ENCODE data around the gene CYB5D1. TPM values are rescaled to one million over a fixed set of nuclear protein-coding genes. Genes with fewer than 3 reads are reported as not detected.

CYB5D1 gene
- total and polyA plus RNA-seq, 3 experiments from 2014 or later, result 3.1 to 17.6 (median 16.4) TPM

DNA sequence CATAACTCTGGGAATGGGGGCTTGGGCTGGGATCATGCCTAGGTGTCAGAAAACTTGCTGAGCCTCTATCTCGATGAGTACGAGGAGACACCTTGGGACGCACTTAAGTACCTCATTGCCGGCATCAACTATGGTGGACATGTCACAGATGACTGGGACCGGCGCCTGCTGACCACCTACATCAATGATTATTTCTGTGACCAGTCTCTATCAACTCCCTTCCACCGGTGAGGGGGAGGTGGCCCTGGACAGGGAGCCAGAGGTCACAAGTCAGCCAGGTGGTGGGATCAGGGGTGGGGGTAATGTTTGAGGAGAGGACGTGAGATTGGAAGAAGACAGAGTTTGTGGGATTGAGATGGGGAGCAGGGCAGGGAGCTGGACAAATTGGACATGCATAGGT lies 27.2 kb upstream of the CYB5D1 start:
- Histone ChIP-seq H3K4me1 (ENCODE audit: insufficient read depth, low read length) (peaks cover 5% of the 10 kb centered on the region), H3K36me3 (ENCODE audit: insufficient read depth, low read length) (no peaks in the 10 kb centered on the region), H3K4me3 (ENCODE audit: low read length) (no peak overlapping the region), H3K9me3 (ENCODE audit: low read length) (no peaks in the 10 kb centered on the region), H3K27me3 (ENCODE audit: insufficient read depth, low read length, poor library complexity, severe bottlenecking) (peaks cover 5% of the 10 kb centered on the region), H3K27ac (ENCODE audit: low read depth, low read length) (no peak overlapping the region)
- Mint-ChIP-seq H3K9me3 (peaks cover 0 to 5% (median 0%) of the 10 kb centered on the region in 5 donors), H3K4me3 (no peak overlapping the region), H3K4me1 (peaks cover 8 to 13% (median 9%) of the 10 kb centered on the region in 3 donors), H3K27ac (no peak overlapping the region), H3K36me3 (peaks cover 0 to 10% (median 0%) of the 10 kb centered on the region in 3 donors), H3K27me3 (peaks cover 8 to 17% of the 10 kb centered on the region in 2 donors)
- DNase-seq, result no peak
- CTCF ChIA-PET, result interaction anchor here (1.7 kb wide), 1 partner anchor 26 kb away, joined by 4 read pairs; the partner anchor contains the start of gene NAA38
- POLR2A ChIA-PET, result no interaction called here

DNA sequence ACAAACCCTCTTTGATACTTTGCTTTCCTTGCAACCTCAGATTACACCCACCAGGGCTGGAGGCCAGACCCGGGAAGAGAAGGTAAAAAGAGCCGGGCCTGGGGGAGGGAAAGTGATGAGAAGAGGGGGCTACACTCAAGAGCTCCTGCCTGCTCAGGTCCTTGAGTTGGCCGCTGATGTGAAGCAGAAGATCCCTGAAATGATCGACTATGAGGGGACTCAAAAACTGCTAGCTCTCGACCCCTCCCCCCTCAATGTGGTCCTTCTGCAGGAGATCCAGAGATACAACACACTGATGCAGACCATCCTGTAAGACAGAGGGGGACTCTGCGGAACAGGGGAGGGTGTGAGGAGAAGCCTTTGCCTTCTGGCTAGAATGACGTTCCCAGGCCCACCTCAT lies 26.6 kb upstream of the CYB5D1 start:
- H3K4me3 ChIP-seq (ENCODE audit: low read length), result no peak overlapping the region
- peaks cover 8 to 17% of the 10 kb centered on the region in 2 donors for H3K27me3 Mint-ChIP-seq

DNA sequence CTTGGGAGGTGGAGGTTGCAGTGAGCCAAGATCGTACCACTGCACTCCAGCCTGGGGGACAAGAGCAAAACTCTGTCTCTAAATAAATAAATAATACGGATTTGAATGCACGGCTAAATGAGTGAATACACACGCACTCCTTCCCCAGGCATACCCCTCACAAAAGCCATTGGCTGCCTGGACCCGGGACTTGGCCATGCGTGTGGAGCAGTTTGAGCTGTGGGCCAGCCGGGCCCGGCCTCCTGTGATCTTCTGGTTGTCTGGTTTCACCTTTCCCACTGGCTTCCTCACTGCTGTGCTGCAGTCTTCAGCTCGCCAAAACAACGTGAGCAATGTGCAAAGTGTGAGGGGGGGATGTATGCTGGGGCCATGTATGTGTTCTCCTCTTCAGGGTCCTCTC lies 25.4 kb upstream of the CYB5D1 start:
- Mint-ChIP-seq H3K4me3 (peak overlapping the region in 4 of 7 donors; percentile 39 to 92 (median 50)), H3K36me3 (peaks cover 0 to 13% (median 0%) of the 10 kb centered on the region in 3 donors), H3K4me1 (peaks cover 24 to 29% (median 24%) of the 10 kb centered on the region in 3 donors), H3K27ac (no peak overlapping the region), H3K27me3 (peaks cover 9 to 17% of the 10 kb centered on the region in 2 donors), H3K9me3 (peaks cover 0 to 5% (median 0%) of the 10 kb centered on the region in 5 donors)
- no peak for DNase-seq
- Histone ChIP-seq H3K9me3 (ENCODE audit: low read length) (no peaks in the 10 kb centered on the region), H3K4me1 (ENCODE audit: insufficient read depth, low read length) (peaks cover 20% of the 10 kb centered on the region), H3K36me3 (ENCODE audit: insufficient read depth, low read length) (no peaks in the 10 kb centered on the region), H3K27ac (ENCODE audit: low read depth, low read length) (no peak overlapping the region), H3K4me3 (ENCODE audit: low read length) (no peak overlapping the region), H3K27me3 (ENCODE audit: insufficient read depth, low read length, poor library complexity, severe bottlenecking) (peaks cover 5% of the 10 kb centered on the region)
- POLR2A ChIA-PET, result interaction anchor here (0.7 to 4.7 kb wide), 3 partner anchors 12 to 25 kb away, joined by 3 to 44 read pairs (median 4); partner anchors contain the start of gene NAA38
- CTCF ChIA-PET, result interaction anchor here (0.7 to 7.1 kb wide), 12 partner anchors 8 to 157 kb away, joined by 3 to 69 read pairs (median 4); partner anchors contain the start of gene NAA38

More for the DNA sequence above, 26.6 kb upstream of the CYB5D1 start:
- H3K36me3 ChIP-seq (ENCODE audit: insufficient read depth, low read length), result no peaks in the 10 kb centered on the region
- ChIA-PET POLR2A (no interaction called here), CTCF (interaction anchor here (1.3 to 7.1 kb wide), 4 partner anchors 10 to 26 kb away, joined by 3 to 69 read pairs (median 4); partner anchors contain the start of gene NAA38)
- no peaks in the 10 kb centered on the region for H3K9me3 ChIP-seq (ENCODE audit: low read length)
- Mint-ChIP-seq H3K27ac (no peak overlapping the region), H3K4me1 (peaks cover 12 to 17% (median 12%) of the 10 kb centered on the region in 3 donors), H3K9me3 (peaks cover 0 to 5% (median 0%) of the 10 kb centered on the region in 5 donors), H3K36me3 (peaks cover 0 to 13% (median 0%) of the 10 kb centered on the region in 3 donors), H3K4me3 (peak overlapping the region in 1 of 7 donors; percentile 11)
- H3K27me3 ChIP-seq (ENCODE audit: insufficient read depth, low read length, poor library complexity, severe bottlenecking), result peaks cover 5% of the 10 kb centered on the region
- H3K27ac ChIP-seq (ENCODE audit: low read depth, low read length), result no peak overlapping the region
- DNase-seq, result no peak
- peaks cover 8% of the 10 kb centered on the region for H3K4me1 ChIP-seq (ENCODE audit: insufficient read depth, low read length)

DNA sequence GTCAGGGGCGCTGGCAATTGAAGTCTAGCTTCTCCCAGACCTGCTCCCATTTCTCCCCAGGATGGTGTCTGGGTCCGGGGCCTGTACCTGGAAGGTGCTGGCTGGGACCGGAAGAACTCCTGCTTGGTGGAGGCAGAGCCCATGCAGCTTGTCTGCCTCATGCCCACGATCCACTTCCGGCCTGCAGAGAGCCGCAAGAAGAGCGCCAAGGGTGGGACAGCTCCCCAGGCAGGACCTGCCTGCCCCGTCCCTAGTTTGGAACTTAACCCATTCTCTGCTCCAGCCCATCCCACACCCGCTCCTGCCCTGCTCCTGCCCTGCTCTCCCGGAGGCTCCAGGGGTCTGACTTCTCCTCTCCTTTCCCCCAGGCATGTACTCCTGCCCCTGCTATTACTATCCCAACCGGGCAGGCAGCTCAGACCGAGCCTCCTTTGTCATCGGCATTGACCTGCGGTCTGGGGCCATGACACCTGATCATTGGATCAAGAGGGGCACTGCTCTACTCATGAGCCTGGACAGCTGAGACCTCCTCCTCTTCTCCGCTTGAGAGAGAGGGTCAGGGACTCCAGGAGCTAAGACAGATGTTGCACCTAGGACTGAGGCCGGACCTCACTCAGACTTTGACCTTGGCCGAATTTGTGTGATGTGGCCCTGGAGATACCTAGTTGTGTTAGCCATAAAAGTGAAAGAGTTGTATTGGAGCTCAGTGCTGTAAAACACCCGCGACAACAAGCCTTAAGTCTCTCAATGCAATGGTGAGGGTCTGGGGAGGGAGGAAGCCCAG lies 24.6 kb upstream of the CYB5D1 start:
- H3K36me3 Mint-ChIP-seq, result peaks cover 0 to 13% (median 0%) of the 10 kb centered on the region in 3 donors
- ChIA-PET POLR2A (interaction anchor here (1.7 to 4.7 kb wide), 2 partner anchors 11 to 24 kb away, joined by 4 to 44 read pairs; partner anchors contain the start of gene NAA38), CTCF (interaction anchor here (0.6 to 7.1 kb wide), 11 partner anchors 8 to 156 kb away, joined by 3 to 69 read pairs (median 5); partner anchors contain the start of gene NAA38)
- H3K4me1 Mint-ChIP-seq, result peaks cover 29 to 34% (median 30%) of the 10 kb centered on the region in 3 donors
- Histone ChIP-seq H3K27me3 (ENCODE audit: insufficient read depth, low read length, poor library complexity, severe bottlenecking) (peaks cover 5% of the 10 kb centered on the region), H3K36me3 (ENCODE audit: insufficient read depth, low read length) (no peaks in the 10 kb centered on the region), H3K9me3 (ENCODE audit: low read length) (no peaks in the 10 kb centered on the region), H3K4me3 (ENCODE audit: low read length) (peak overlapping the region; percentile 86), H3K4me1 (ENCODE audit: insufficient read depth, low read length) (peaks cover 26% of the 10 kb centered on the region), H3K27ac (ENCODE audit: low read depth, low read length) (no peak overlapping the region)
- peak overlapping the region; percentile 92 to 100 (median 99) for H3K27ac Mint-ChIP-seq
- H3K27me3 Mint-ChIP-seq, result peaks cover 9 to 17% of the 10 kb centered on the region in 2 donors
- peaks cover 0 to 5% (median 0%) of the 10 kb centered on the region in 5 donors for H3K9me3 Mint-ChIP-seq
- H3K4me3 Mint-ChIP-seq, result peak overlapping the region; percentile 90 to 100 (median 95)
- DNase-seq, result no peak

DNA sequence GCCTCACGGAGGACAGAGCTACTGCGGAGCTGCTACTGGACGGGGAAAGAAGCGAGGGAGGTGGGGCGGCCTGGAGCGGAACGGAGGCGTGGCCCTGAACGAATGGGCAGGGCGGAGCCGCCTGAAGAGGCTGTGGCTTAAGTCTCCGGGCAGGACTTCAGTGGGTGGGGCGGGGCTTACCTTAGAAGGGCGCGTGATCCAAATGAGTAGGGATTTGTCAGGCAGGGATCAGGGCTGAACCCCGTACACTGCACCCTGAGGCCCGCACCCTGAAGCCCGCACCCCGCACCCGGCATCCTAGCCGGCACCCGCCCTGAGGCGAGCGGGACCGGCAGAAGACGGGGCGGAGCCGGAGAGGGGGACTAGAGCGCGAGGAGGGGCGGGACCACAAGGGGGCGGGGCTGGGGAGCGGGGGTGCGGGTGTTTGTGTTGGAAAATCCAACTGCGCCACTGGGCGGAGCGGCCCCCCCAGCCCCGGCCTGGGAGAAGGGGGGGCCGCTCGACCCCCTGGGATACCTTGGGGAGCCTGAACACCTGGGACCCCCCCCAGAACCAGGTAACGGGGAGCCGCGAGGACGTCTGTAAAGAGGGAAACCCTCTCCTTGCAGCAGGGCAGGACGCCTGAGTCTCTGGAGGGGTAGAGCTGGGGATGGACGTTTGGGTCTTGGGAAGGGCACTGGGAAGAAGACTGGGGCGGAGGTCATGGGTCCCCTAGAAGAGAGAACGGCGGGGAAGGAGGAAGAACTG lies 23.8 kb upstream of the CYB5D1 start, which contains the start of gene KDM6B:
Gene KDM6B, plus strand, starts transcription at position 423 of the 747 bp plus-strand sequence. CDS start 11,338 bp downstream, outside the sequence.
- Mint-ChIP-seq H3K4me1 (peaks cover 35 to 41% (median 37%) of the 10 kb centered on the region in 3 donors), H3K36me3 (peaks cover 0 to 13% (median 0%) of the 10 kb centered on the region in 3 donors)

DNA sequence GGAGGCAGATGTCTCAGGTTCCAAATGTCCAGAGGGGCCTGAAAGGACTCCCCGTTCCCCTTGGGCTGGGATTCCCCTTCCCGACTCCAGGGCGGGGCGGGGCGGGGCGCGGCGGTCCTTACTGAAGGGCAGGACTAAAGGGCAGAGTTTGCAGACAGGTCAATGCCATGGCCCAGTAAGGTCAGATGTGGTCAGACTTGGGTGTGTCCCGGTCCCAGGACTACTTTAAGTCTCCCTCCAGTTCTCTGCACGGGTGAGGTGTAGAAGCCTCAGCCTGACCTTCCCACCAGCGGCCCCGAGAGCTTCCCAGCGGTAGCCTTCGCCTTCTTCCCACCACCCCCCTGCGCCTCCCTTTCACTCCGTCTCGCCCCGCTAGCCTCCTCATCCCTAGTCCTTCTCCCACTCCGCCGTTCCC lies 23.3 kb upstream of the CYB5D1 start:
- H3K27ac ChIP-seq (ENCODE audit: low read depth, low read length), result peak overlapping the region; percentile 98
- Mint-ChIP-seq H3K27me3 (peaks cover 9 to 12% of the 10 kb centered on the region in 2 donors), H3K27ac (peak overlapping the region; percentile 99 to 100 (median 99)), H3K9me3 (peaks cover 0 to 5% (median 0%) of the 10 kb centered on the region in 5 donors), H3K4me1 (peaks cover 41 to 47% (median 43%) of the 10 kb centered on the region in 3 donors), H3K36me3 (peaks cover 0 to 18% (median 0%) of the 10 kb centered on the region in 3 donors), H3K4me3 (peak overlapping the region; percentile 90 to 100 (median 95))
- H3K36me3 ChIP-seq (ENCODE audit: insufficient read depth, low read length), result no peaks in the 10 kb centered on the region
- H3K4me3 ChIP-seq (ENCODE audit: low read length), result peak overlapping the region; percentile 86
- peak in 3 of 5 donors; percentile 62 to 84 (median 73) for DNase-seq
- no peaks in the 10 kb centered on the region for H3K9me3 ChIP-seq (ENCODE audit: low read length)
- ChIA-PET CTCF (interaction anchor here (0.6 to 7.1 kb wide), 19 partner anchors 9 to 155 kb away, joined by 3 to 69 read pairs (median 5); partner anchors contain the start of genes CYB5D1, NAA38 and RNF227), POLR2A (interaction anchor here (0.7 to 5.2 kb wide), 11 partner anchors 9 to 155 kb away, joined by 3 to 46 read pairs (median 5); partner anchors contain the start of genes CYB5D1, NAA38, RNF227 and TMEM88)
- peaks cover 37% of the 10 kb centered on the region for H3K4me1 ChIP-seq (ENCODE audit: insufficient read depth, low read length)
- H3K27me3 ChIP-seq (ENCODE audit: insufficient read depth, low read length, poor library complexity, severe bottlenecking), result peaks cover 5% of the 10 kb centered on the region

More for the DNA sequence above, 23.8 kb upstream of the CYB5D1 start, which contains the start of gene KDM6B:
- Histone ChIP-seq H3K27ac (ENCODE audit: low read depth, low read length) (peak within 1 kb of the TSS; percentile 98), H3K27me3 (ENCODE audit: insufficient read depth, low read length, poor library complexity, severe bottlenecking) (peaks cover 5% of the 10 kb centered on the region), H3K4me1 (ENCODE audit: insufficient read depth, low read length) (peaks cover 31% of the 10 kb centered on the region), H3K9me3 (ENCODE audit: low read length) (no peaks in the 10 kb centered on the region), H3K4me3 (ENCODE audit: low read length) (peak within 1 kb of the TSS; percentile 86), H3K36me3 (ENCODE audit: insufficient read depth, low read length) (no peaks in the 10 kb centered on the region)
- DNase-seq, result peak; percentile 85 to 91 (median 88)
- H3K27ac Mint-ChIP-seq, result peak within 1 kb of the TSS; percentile 99 to 100 (median 99)
- POLR2A ChIA-PET, result interaction anchor here (1.0 to 5.2 kb wide), 6 partner anchors 10 to 155 kb away, joined by 3 to 46 read pairs (median 6); partner anchors contain the start of genes CYB5D1, NAA38 and TMEM88
- CTCF ChIA-PET, result interaction anchor here (0.6 to 7.1 kb wide), 20 partner anchors 8 to 156 kb away, joined by 3 to 69 read pairs (median 6); partner anchors contain the start of genes CYB5D1 and NAA38
- H3K4me3 Mint-ChIP-seq, result peak within 1 kb of the TSS; percentile 90 to 100 (median 95)
- H3K27me3 Mint-ChIP-seq, result peaks cover 9 to 17% of the 10 kb centered on the region in 2 donors
- peaks cover 0 to 5% (median 0%) of the 10 kb centered on the region in 5 donors for H3K9me3 Mint-ChIP-seq

All from CD8-positive, alpha-beta memory T cell (primary cell).